NOMO-1 (cell line): ENCODE measurements around the gene TUT1.
A peak's percentile ranks its signal among the peaks of the same experiment; 100 is the strongest.
"Not testable (repeated sequence)": the region's sequence is repeated elsewhere in the genome, so short reads cannot be mapped to it uniquely, and the experiment has no call there.

Source experiments
- DNase-seq, 2 experiments: peaks; one replicate each; lab custom pipeline; 2025; ENCODE audit not compliant: unreplicated experiment in 2 of 2; lab: John Stamatoyannopoulos, UW

The TUT1 gene

GRCh38 chr11:62591448-62592145 is at the start of gene TUT1:
TUT1 (minus strand) TSS chr11:62591523; CDS start chr11:62591485, 38 bp downstream.
- DNase-seq: peak; percentile 99

GRCh38 chr11:62632492-62632891 is 41.2 kb upstream of the TUT1 start:
- no peak for DNase-seq

GRCh38 chr11:62627713-62628112 is 36.4 kb upstream of the TUT1 start:
- DNase-seq: no peak

GRCh38 chr11:62622476-62623089 is 31.3 kb upstream of the TUT1 start:
- no peak for DNase-seq

- DNase-seq: peak; percentile 94 to 97
Observed at GRCh38 chr11:62621567-62622470, 30.5 kb upstream of the TUT1 start, which contains the start of gene B3GAT3. B3GAT3 (minus strand) TSS chr11:62621986; CDS start chr11:62621947, 39 bp downstream.

GRCh38 chr11:62621027-62621566 is 29.8 kb upstream of the TUT1 start:
- DNase-seq: no peak

- DNase-seq: not testable (repeated sequence)
Observed at GRCh38 chr11:62616957-62617356, 25.6 kb upstream of the TUT1 start.

GRCh38 chr11:62615521-62615920 is 24.2 kb upstream of the TUT1 start:
- DNase-seq: no peak

GRCh38 chr11:62614275-62614674 is 23.0 kb upstream of the TUT1 start:
- DNase-seq: no peak

GRCh38 chr11:62613291-62613778 is 22.0 kb upstream of the TUT1 start:
- no peak for DNase-seq

GRCh38 chr11:62612366-62613290 is 21.3 kb upstream of the TUT1 start, which contains the start of the genes EML3 and ROM1:
EML3 (minus strand) TSS chr11:62612775; CDS start chr11:62612457, 318 bp downstream.
ROM1 (plus strand) TSS chr11:62613257; CDS start chr11:62613282, 25 bp downstream.
- DNase-seq: peak; percentile 69 to 73

- peak; percentile 31 to 69 for DNase-seq
Observed at GRCh38 chr11:62611705-62612365, 20.5 kb upstream of the TUT1 start.

- no peak for DNase-seq
Observed at GRCh38 chr11:62610814-62611704, 19.7 kb upstream of the TUT1 start.

- no peak for DNase-seq
Observed at GRCh38 chr11:62610403-62610802, 19.1 kb upstream of the TUT1 start.

- DNase-seq: no peak
Observed at GRCh38 chr11:62608776-62609175, 17.5 kb upstream of the TUT1 start.

GRCh38 chr11:62607714-62608113 is 16.4 kb upstream of the TUT1 start:
- DNase-seq: no peak

GRCh38 chr11:62605902-62606301 is 14.6 kb upstream of the TUT1 start:
- DNase-seq: no peak

- DNase-seq: no peak
Observed at GRCh38 chr11:62605467-62605866, 14.1 kb upstream of the TUT1 start.
